ENCODE data around the gene SLCO4C1. TPM values are rescaled to one million over a fixed set of nuclear protein-coding genes. Genes with fewer than 3 reads are reported as not detected.
A peak's percentile ranks its signal among the peaks of the same experiment; 100 is the strongest.

Gene SLCO4C1
- total RNA-seq, 1 donor: 2.5 TPM

DNA sequence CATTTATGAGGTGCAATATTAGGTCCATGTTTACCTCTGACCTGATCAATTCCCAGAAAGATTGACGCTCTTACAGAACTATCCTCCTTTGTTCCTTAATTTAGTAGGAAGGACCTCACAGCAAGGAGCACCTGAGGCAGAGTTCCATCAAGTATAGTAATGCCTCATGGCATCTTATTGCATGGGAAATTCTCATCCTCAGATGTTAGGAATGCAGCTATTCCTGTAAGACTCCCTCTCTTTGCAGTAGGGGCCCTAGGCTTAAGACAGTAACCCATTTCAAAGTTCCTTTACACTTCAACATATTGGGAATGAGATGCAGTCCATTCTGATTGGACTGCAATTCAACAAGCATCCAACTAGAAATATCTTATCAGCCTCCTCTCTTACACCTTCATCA is 69.8 kb downstream of the SLCO4C1 start:
- H3K9me3 ChIP-seq (ENCODE audit: low read depth, low read length): no peaks in the 10 kb centered on the region
- H3K4me2 ChIP-seq (ENCODE audit: insufficient read depth, low read length): no peak overlapping the region
- H3K4me3 ChIP-seq (ENCODE audit: insufficient read depth, low read length): no peak overlapping the region
- H3K79me2 ChIP-seq (ENCODE audit: insufficient read depth, low read length): no peaks in the 10 kb centered on the region
- H3K36me3 ChIP-seq (ENCODE audit: insufficient read depth, low read length): no peaks in the 10 kb centered on the region
- H3K27me3 ChIP-seq (ENCODE audit: insufficient read depth, low read length): no peaks in the 10 kb centered on the region
- TF ChIP-seq, protein P1, sequence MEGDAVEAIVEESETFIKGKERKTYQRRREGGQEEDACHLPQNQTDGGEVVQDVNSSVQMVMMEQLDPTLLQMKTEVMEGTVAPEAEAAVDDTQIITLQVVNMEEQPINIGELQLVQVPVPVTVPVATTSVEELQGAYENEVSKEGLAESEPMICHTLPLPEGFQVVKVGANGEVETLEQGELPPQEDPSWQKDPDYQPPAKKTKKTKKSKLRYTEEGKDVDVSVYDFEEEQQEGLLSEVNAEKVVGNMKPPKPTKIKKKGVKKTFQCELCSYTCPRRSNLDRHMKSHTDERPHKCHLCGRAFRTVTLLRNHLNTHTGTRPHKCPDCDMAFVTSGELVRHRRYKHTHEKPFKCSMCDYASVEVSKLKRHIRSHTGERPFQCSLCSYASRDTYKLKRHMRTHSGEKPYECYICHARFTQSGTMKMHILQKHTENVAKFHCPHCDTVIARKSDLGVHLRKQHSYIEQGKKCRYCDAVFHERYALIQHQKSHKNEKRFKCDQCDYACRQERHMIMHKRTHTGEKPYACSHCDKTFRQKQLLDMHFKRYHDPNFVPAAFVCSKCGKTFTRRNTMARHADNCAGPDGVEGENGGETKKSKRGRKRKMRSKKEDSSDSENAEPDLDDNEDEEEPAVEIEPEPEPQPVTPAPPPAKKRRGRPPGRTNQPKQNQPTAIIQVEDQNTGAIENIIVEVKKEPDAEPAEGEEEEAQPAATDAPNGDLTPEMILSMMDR (IDR thresholded peaks at IDR 0.05; ENCODE audit: extremely low read depth, low read depth, low read length): no peak
- DNase-seq (ENCODE audit: insufficient read length, low spot score, missing footprints): no peak
- no peak overlapping the region for H3K27ac ChIP-seq (ENCODE audit: low read depth, low read length)
- no peak overlapping the region for H2AFZ ChIP-seq (ENCODE audit: low read length)
- H3K4me1 ChIP-seq (ENCODE audit: insufficient read depth, low read length): no peaks in the 10 kb centered on the region
- H4K20me1 ChIP-seq (ENCODE audit: insufficient read depth, low read length): no peaks in the 10 kb centered on the region

DNA sequence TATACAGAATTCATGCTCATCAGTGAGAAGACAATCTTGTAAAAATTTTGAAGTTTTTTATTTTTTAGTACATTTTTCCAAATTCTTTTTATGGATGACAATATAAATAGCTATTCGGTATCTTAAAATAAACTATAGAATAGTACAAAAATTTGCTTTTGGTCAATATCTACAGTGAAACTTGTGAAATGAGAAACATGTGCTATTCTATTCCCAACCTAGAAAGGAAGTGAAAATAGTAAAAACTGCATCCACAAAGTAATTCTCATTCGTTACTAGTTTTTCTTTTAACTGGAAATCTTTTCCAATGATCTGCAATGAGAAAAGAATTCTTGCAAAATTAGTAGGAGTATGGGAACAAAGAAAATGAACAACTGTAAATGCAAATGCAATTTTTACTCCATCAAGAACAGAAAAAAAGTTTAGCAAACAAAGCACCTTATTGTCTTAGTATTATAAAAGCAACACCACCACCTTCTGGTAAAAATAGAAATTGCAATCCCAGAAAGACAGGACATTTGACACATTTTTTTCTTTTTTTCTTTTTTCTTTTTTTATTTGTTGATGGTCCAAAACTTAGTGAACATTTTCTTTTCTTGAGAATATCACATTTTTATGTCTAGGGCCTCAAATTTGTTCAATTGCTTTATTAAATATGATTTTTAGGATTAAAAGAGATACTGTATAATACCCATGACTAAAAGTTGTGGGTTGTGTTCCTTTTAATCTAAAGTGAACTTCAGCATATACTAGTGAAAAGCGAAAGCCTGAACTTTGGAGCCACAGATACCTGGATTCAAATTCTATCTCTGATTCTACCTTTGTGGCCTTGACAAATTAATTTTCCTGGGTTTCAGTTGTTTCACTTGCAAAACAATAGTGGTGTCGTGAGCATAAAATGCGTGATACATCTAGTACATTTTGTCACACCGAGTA is 72.3 kb downstream of the SLCO4C1 start:
- DNase-seq (ENCODE audit: insufficient read length, low spot score, missing footprints): no peak
- no peaks in the 10 kb centered on the region for H3K27me3 ChIP-seq (ENCODE audit: insufficient read depth, low read length)
- TF ChIP-seq, protein P1 (IDR thresholded peaks at IDR 0.05; ENCODE audit: extremely low read depth, low read depth, low read length): peak; percentile 40
- no peaks in the 10 kb centered on the region for H4K20me1 ChIP-seq (ENCODE audit: insufficient read depth, low read length)
- H3K79me2 ChIP-seq (ENCODE audit: insufficient read depth, low read length): no peaks in the 10 kb centered on the region
- no peak overlapping the region for H3K4me3 ChIP-seq (ENCODE audit: insufficient read depth, low read length)
- no peak overlapping the region for H2AFZ ChIP-seq (ENCODE audit: low read length)
- no peak overlapping the region for H3K4me2 ChIP-seq (ENCODE audit: insufficient read depth, low read length)
- no peaks in the 10 kb centered on the region for H3K9me3 ChIP-seq (ENCODE audit: low read depth, low read length)
- H3K36me3 ChIP-seq (ENCODE audit: insufficient read depth, low read length): no peaks in the 10 kb centered on the region
- no peak overlapping the region for H3K27ac ChIP-seq (ENCODE audit: low read depth, low read length)
- H3K4me1 ChIP-seq (ENCODE audit: insufficient read depth, low read length): no peaks in the 10 kb centered on the region

DNA sequence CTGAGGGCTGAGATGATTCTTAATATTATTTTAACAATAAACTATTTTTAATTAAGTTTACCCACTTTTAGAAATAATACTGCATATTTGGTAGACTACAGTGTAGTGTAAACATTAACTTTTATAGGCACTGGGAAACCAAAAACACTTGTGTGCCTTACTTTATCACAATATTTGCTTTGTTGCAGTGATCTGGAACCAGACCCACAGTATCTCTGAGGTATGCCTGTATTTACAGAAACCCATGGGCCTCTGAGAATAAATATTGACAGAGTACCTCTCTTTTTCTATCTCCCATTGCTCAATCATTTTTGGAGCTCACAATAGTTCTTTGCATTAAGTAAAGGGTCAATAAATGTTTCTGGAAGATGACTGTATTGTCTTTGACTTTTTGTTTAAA is 73.3 kb downstream of the SLCO4C1 start:
- no peaks in the 10 kb centered on the region for H3K79me2 ChIP-seq (ENCODE audit: insufficient read depth, low read length)
- no peak overlapping the region for H3K4me2 ChIP-seq (ENCODE audit: insufficient read depth, low read length)
- no peak overlapping the region for H3K4me3 ChIP-seq (ENCODE audit: insufficient read depth, low read length)
- no peaks in the 10 kb centered on the region for H4K20me1 ChIP-seq (ENCODE audit: insufficient read depth, low read length)
- H2AFZ ChIP-seq (ENCODE audit: low read length): no peak overlapping the region
- TF ChIP-seq, protein P1 (IDR thresholded peaks at IDR 0.05; ENCODE audit: extremely low read depth, low read depth, low read length): no peak
- no peaks in the 10 kb centered on the region for H3K9me3 ChIP-seq (ENCODE audit: low read depth, low read length)
- H3K27me3 ChIP-seq (ENCODE audit: insufficient read depth, low read length): no peaks in the 10 kb centered on the region
- H3K4me1 ChIP-seq (ENCODE audit: insufficient read depth, low read length): no peaks in the 10 kb centered on the region
- H3K36me3 ChIP-seq (ENCODE audit: insufficient read depth, low read length): no peaks in the 10 kb centered on the region
- no peak for DNase-seq (ENCODE audit: insufficient read length, low spot score, missing footprints)
- H3K27ac ChIP-seq (ENCODE audit: low read depth, low read length): no peak overlapping the region

DNA sequence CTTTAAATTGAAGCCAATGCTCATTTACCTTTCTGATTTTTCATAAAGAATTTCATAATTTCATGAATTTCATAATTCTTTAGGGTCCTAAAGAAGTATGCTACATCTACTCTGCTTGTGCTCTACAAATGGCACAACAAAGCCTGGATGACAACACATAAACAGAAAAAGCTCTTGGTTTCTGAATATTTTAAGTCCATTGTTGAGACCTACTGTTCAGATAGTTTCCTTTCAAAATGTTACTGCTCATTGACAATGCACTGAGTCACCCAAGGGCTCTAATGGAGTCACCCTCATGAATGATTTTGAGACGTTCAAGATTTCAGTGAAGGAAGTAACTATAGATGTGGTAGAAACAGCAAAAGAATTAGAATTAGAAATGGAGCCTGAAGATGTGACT is 74.1 kb downstream of the SLCO4C1 start:
- no peaks in the 10 kb centered on the region for H3K79me2 ChIP-seq (ENCODE audit: insufficient read depth, low read length)
- H4K20me1 ChIP-seq (ENCODE audit: insufficient read depth, low read length): no peaks in the 10 kb centered on the region
- H3K4me2 ChIP-seq (ENCODE audit: insufficient read depth, low read length): no peak overlapping the region
- TF ChIP-seq, protein P1 (IDR thresholded peaks at IDR 0.05; ENCODE audit: extremely low read depth, low read depth, low read length): no peak
- H3K4me3 ChIP-seq (ENCODE audit: insufficient read depth, low read length): no peak overlapping the region
- H3K27me3 ChIP-seq (ENCODE audit: insufficient read depth, low read length): no peaks in the 10 kb centered on the region
- H3K9me3 ChIP-seq (ENCODE audit: low read depth, low read length): no peaks in the 10 kb centered on the region
- H2AFZ ChIP-seq (ENCODE audit: low read length): no peak overlapping the region
- DNase-seq (ENCODE audit: insufficient read length, low spot score, missing footprints): no peak
- H3K36me3 ChIP-seq (ENCODE audit: insufficient read depth, low read length): no peaks in the 10 kb centered on the region
- no peak overlapping the region for H3K27ac ChIP-seq (ENCODE audit: low read depth, low read length)
- H3K4me1 ChIP-seq (ENCODE audit: insufficient read depth, low read length): no peaks in the 10 kb centered on the region
